Measurements from ENCODE around the gene CCSER1.

CCSER1 gene

DNA sequence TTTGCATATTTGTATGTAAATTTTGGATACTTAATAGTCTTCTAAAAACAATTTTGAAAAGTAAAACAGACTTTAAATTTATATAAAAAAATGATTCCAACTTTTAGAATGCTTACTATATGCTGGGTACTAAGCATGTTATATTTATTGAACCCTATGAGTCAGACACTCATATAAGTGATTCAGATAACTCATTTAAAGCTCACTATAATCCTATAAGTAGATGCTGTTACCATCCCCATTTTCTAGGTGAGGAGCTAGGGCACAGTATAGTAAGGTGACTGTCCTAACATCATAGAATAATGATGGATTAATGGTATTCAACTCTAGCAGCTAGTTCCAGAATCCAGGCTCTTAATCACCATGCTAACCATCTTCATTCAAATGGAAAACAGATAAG, 1299.5 kb downstream of the CCSER1 start:
- Histone ChIP-seq H3K4me3 (ENCODE audit: low read length) (no peak overlapping the region), H3K27ac (ENCODE audit: low read depth, low read length) (no peak overlapping the region), H3K4me1 (ENCODE audit: control insufficient read depth, low read length) (no peaks in the 10 kb centered on the region), H3K4me2 (ENCODE audit: low read length) (no peak overlapping the region), H3K27me3 (ENCODE audit: control insufficient read depth, low read length) (no peaks in the 10 kb centered on the region), H3K36me3 (ENCODE audit: control insufficient read depth, low read length) (no peaks in the 10 kb centered on the region), H4K20me1 (ENCODE audit: control insufficient read depth, insufficient read depth, low read depth, low read length) (no peaks in the 10 kb centered on the region), H3K79me2 (ENCODE audit: control insufficient read depth, low read length) (no peaks in the 10 kb centered on the region), H3K9me3 (ENCODE audit: control insufficient read depth, insufficient read depth, low read length) (no peaks in the 10 kb centered on the region), H3K9me2 (replicated peaks; ENCODE audit: control insufficient read depth, low read length) (no peaks in the 10 kb centered on the region), H3F3A (ENCODE audit: control insufficient read depth, insufficient read depth) (no peaks in the 10 kb centered on the region)
- TF ChIP-seq CTCF (IDR thresholded peaks at IDR 0.05; ENCODE audit: low read depth, low read length, poor library complexity, severe bottlenecking) (no peak), EZH2phosphoT487 (IDR thresholded peaks at IDR 0.05; ENCODE audit: borderline replicate concordance, low read length) (no peak)

DNA sequence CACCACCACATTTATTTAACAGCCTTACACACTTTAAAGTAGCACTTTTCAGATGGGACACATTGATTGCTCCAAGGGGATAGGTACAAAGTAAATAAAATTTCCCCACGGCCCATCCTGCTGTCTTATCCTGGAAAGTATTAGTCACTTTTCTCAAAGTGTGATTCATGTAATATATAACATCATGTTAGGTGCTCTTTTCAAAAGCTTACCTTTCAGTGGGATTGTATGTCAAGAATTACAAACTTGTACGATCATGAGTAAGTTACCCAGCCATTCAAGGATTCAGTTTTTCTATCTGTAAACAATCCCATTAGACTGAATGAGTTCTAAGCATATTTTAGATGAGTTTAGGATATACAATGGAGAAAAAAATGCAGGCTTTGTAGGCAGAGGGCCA, 1300.0 kb downstream of the CCSER1 start:
- Histone ChIP-seq H3K9me2 (replicated peaks; ENCODE audit: control insufficient read depth, low read length) (no peaks in the 10 kb centered on the region), H3K36me3 (ENCODE audit: control insufficient read depth, low read length) (no peaks in the 10 kb centered on the region), H3K9me3 (ENCODE audit: control insufficient read depth, insufficient read depth, low read length) (no peaks in the 10 kb centered on the region), H3K27ac (ENCODE audit: low read depth, low read length) (no peak overlapping the region), H3F3A (ENCODE audit: control insufficient read depth, insufficient read depth) (no peaks in the 10 kb centered on the region), H3K4me1 (ENCODE audit: control insufficient read depth, low read length) (no peaks in the 10 kb centered on the region), H3K4me3 (ENCODE audit: low read length) (no peak overlapping the region), H4K20me1 (ENCODE audit: control insufficient read depth, insufficient read depth, low read depth, low read length) (no peaks in the 10 kb centered on the region), H3K4me2 (ENCODE audit: low read length) (no peak overlapping the region), H3K79me2 (ENCODE audit: control insufficient read depth, low read length) (no peaks in the 10 kb centered on the region), H3K27me3 (ENCODE audit: control insufficient read depth, low read length) (no peaks in the 10 kb centered on the region)
- TF ChIP-seq EZH2phosphoT487 (IDR thresholded peaks at IDR 0.05; ENCODE audit: borderline replicate concordance, low read length): no peak
- TF ChIP-seq CTCF (IDR thresholded peaks at IDR 0.05; ENCODE audit: low read depth, low read length, poor library complexity, severe bottlenecking): no peak

DNA sequence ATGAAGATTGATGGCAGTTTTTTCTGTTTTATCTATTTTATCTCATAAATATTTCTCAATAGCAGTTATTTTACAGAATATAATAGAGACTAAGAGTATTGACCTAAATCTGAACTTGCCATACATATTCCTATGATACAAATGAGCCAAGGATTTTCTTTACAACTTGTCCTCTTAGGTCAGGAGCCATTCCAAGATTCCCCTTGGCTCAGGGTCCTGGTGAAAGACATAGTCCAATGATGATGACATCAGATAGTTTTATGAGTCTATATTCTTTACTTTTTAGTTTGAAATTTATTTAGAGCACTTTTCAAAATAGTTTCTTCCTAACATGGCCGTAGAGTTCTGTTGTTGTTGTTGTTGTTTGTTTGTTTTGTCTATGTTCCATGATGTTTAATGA, 1307.4 kb downstream of the CCSER1 start:
- Histone ChIP-seq H3K79me2 (ENCODE audit: control insufficient read depth, low read length) (no peaks in the 10 kb centered on the region), H3K4me1 (ENCODE audit: control insufficient read depth, low read length) (no peaks in the 10 kb centered on the region), H3K27me3 (ENCODE audit: control insufficient read depth, low read length) (no peaks in the 10 kb centered on the region), H3K9me3 (ENCODE audit: control insufficient read depth, insufficient read depth, low read length) (no peaks in the 10 kb centered on the region; the same call in 1 of the 2 replicates), H3K4me2 (ENCODE audit: low read length) (no peak overlapping the region), H3K9me2 (replicated peaks; ENCODE audit: control insufficient read depth, low read length) (no peaks in the 10 kb centered on the region), H3K36me3 (ENCODE audit: control insufficient read depth, low read length) (no peaks in the 10 kb centered on the region), H4K20me1 (ENCODE audit: control insufficient read depth, insufficient read depth, low read depth, low read length) (no peaks in the 10 kb centered on the region), H3K27ac (ENCODE audit: low read depth, low read length) (no peak overlapping the region), H3F3A (ENCODE audit: control insufficient read depth, insufficient read depth) (no peaks in the 10 kb centered on the region), H3K4me3 (ENCODE audit: low read length) (no peak overlapping the region)
- TF ChIP-seq CTCF (IDR thresholded peaks at IDR 0.05; ENCODE audit: low read depth, low read length, poor library complexity, severe bottlenecking): no peak
- TF ChIP-seq EZH2phosphoT487 (IDR thresholded peaks at IDR 0.05; ENCODE audit: borderline replicate concordance, low read length): no peak

DNA sequence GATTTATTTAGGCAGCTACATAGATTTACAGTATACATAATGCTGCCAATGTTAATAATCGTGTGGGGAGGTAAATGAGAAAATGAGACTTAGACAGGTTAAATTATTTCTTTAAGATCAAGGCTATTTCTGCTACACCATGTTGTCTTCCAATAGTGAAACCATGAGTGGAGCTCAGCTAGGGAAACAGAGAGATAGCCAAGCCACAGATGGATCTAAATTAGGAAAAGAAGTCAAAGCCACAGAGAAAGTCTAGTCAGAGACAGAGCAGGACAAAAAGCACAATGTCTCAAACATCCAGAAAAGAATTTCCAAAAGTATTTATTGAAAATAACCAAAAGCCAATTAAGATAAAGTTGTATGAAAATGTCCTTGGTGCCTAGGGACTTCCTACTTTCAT, 1309.4 kb downstream of the CCSER1 start:
- Histone ChIP-seq H3K27me3 (ENCODE audit: control insufficient read depth, low read length) (no peaks in the 10 kb centered on the region), H3K9me3 (ENCODE audit: control insufficient read depth, insufficient read depth, low read length) (no peaks in the 10 kb centered on the region; the same call in 1 of the 2 replicates), H3K4me1 (ENCODE audit: control insufficient read depth, low read length) (no peaks in the 10 kb centered on the region), H3F3A (ENCODE audit: control insufficient read depth, insufficient read depth) (no peaks in the 10 kb centered on the region), H3K4me2 (ENCODE audit: low read length) (no peak overlapping the region), H3K9me2 (replicated peaks; ENCODE audit: control insufficient read depth, low read length) (no peaks in the 10 kb centered on the region), H4K20me1 (ENCODE audit: control insufficient read depth, insufficient read depth, low read depth, low read length) (no peaks in the 10 kb centered on the region), H3K27ac (ENCODE audit: low read depth, low read length) (no peak overlapping the region), H3K36me3 (ENCODE audit: control insufficient read depth, low read length) (no peaks in the 10 kb centered on the region), H3K79me2 (ENCODE audit: control insufficient read depth, low read length) (no peaks in the 10 kb centered on the region), H3K4me3 (ENCODE audit: low read length) (no peak overlapping the region)
- no peak for TF ChIP-seq EZH2phosphoT487 (IDR thresholded peaks at IDR 0.05; ENCODE audit: borderline replicate concordance, low read length)
